Lower lobe of right lung (tissue), 2 donors: ENCODE data around the gene ACSM2A. TPM values are rescaled to one million over a fixed set of nuclear protein-coding genes. Genes with fewer than 3 reads are reported as not detected.
"Not testable (repeated sequence)": the region's sequence is repeated elsewhere in the genome, so short reads cannot be mapped to it uniquely, and the experiment has no call there.

ENCODE experiments used
- ATAC-seq, 2 donors: fragments of 200-7000 bp; cut with Tn5 transposase; one replicate each; pipeline ENCODE4 v1.9.1; 2020 to 2022; ENCODE audit warnings: mild to moderate bottlenecking in 2 of 2, moderate library complexity in 2 of 2
- DNase-seq: peaks from one replicate; pipeline ENCODE4 v3.0.0-alpha.2; 2020
- H3K27ac ChIP-seq: fragments of 200-600 bp; one replicate; pipeline ENCODE4 v1.8.0; 2022
- H3K27me3 ChIP-seq: fragments of 200-600 bp; one replicate; pipeline ENCODE4 v1.8.0; 2022; ENCODE audit warnings: low read depth
- H3K36me3 ChIP-seq: fragments of 200-600 bp; one replicate; pipeline ENCODE4 v1.8.0; 2022; ENCODE audit warnings: mild to moderate bottlenecking
- H3K4me1 ChIP-seq: fragments of 200-600 bp; one replicate; pipeline ENCODE4 v1.8.0; 2022
- H3K4me3 ChIP-seq: fragments of 200-600 bp; one replicate; pipeline ENCODE4 v1.8.0; 2022; ENCODE audit warnings: mild to moderate bottlenecking
- H3K9me3 ChIP-seq: fragments of 200-600 bp; one replicate; pipeline ENCODE4 v1.8.0; 2022
- intact Hi-C: fragments of 100-400 bp; cut with DNase I; formaldehyde crosslinking; loops from one replicate; pipeline ENCODE4 v1.11.0; 2022
- long read RNA-seq: library from polyadenylated mRNA; unstranded; transcript quantifications from one replicate; pipeline ENCODE4 v2.0.0, GENCODE V29; 2021
- total RNA-seq: library from RNA; stranded (reverse); fragmentation: NEBNext Ultra II Directional; extraction: Animal tissue kit (Norgen Biotek cat#: 25700); gene quantifications from one replicate; pipeline ENCODE4 v1.2.1, GENCODE V29; 2021
- TF ChIP-seq, protein P1 (sequence below): fragments of 200-600 bp; IDR thresholded peaks from one replicate; pipeline ENCODE4 v1.8.0; 2022; ENCODE audit warnings: antibody characterized with exemption, mild to moderate bottlenecking
- donor health status: DM: no; HTN: yes; CAD: no; lungs with severe emphysema.

The ACSM2A gene, protein sequence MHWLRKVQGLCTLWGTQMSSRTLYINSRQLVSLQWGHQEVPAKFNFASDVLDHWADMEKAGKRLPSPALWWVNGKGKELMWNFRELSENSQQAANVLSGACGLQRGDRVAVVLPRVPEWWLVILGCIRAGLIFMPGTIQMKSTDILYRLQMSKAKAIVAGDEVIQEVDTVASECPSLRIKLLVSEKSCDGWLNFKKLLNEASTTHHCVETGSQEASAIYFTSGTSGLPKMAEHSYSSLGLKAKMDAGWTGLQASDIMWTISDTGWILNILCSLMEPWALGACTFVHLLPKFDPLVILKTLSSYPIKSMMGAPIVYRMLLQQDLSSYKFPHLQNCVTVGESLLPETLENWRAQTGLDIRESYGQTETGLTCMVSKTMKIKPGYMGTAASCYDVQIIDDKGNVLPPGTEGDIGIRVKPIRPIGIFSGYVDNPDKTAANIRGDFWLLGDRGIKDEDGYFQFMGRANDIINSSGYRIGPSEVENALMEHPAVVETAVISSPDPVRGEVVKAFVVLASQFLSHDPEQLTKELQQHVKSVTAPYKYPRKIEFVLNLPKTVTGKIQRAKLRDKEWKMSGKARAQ
- total RNA-seq, result not detected
- long read RNA-seq, result 0 reads

DNA sequence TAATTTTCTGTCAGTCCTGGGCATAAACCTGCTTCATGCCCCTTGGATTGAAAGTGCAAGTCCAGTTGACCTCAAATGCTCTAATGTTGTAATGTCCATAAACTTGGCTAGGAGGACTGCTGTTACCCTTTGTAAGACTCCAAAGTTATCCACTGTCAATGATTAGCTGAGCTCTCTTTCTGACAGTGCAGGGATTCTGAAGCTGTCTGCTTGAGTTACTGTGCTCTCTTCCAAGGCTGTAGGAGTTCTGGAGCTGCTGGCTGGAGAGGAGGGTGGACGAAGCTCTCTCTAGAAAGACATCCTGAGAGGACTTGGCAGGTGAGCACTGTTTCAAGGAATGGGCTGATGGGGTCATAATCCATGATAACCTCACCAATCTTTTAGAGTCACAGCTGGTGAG, at the start of gene ACSM2A:
Gene ACSM2A, plus strand, starts transcription at position 158 of the 400 bp plus-strand sequence. CDS start 8,594 bp downstream, outside the sequence.
- H3K27ac ChIP-seq, ATAC-seq, intact Hi-C loops: not testable (repeated sequence)

DNA sequence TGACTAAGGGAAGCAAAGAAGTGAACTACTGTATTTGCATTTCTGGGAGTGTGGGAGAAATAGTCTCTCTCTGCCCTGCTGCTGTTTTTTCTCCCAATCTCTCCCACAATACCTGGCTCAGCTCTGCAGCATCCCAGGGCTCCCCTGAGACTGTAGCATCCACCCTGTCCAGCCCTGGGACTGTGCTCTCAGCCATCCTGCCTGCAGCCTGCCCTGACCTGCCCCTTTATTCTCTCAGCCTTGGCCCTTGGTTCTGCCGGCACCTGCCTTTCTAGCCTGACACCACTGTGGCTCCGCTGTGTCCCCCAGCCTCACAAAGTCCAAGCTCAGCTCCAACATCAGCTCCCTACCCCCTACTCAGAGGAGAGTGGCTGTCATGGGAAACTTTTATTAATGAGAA, 48.7 kb upstream of the ACSM2A start:
- no peak overlapping the region for H3K4me3 ChIP-seq
- no peak for DNase-seq
- no peaks in the 10 kb centered on the region for H3K27me3 ChIP-seq
- TF ChIP-seq, protein P1, sequence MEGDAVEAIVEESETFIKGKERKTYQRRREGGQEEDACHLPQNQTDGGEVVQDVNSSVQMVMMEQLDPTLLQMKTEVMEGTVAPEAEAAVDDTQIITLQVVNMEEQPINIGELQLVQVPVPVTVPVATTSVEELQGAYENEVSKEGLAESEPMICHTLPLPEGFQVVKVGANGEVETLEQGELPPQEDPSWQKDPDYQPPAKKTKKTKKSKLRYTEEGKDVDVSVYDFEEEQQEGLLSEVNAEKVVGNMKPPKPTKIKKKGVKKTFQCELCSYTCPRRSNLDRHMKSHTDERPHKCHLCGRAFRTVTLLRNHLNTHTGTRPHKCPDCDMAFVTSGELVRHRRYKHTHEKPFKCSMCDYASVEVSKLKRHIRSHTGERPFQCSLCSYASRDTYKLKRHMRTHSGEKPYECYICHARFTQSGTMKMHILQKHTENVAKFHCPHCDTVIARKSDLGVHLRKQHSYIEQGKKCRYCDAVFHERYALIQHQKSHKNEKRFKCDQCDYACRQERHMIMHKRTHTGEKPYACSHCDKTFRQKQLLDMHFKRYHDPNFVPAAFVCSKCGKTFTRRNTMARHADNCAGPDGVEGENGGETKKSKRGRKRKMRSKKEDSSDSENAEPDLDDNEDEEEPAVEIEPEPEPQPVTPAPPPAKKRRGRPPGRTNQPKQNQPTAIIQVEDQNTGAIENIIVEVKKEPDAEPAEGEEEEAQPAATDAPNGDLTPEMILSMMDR, result no peak
- H3K27ac ChIP-seq, result no peak overlapping the region
- H3K36me3 ChIP-seq, result no peaks in the 10 kb centered on the region
- intact Hi-C loops, result no loop called here
- ATAC-seq, result no peak
- H3K9me3 ChIP-seq, result no peaks in the 10 kb centered on the region
- H3K4me1 ChIP-seq, result no peaks in the 10 kb centered on the region

More for the DNA sequence above, at the start of gene ACSM2A:
- H3K4me3 ChIP-seq, H3K36me3 ChIP-seq, DNase-seq, H3K4me1 ChIP-seq, H3K9me3 ChIP-seq, H3K27me3 ChIP-seq: not testable (repeated sequence)

DNA sequence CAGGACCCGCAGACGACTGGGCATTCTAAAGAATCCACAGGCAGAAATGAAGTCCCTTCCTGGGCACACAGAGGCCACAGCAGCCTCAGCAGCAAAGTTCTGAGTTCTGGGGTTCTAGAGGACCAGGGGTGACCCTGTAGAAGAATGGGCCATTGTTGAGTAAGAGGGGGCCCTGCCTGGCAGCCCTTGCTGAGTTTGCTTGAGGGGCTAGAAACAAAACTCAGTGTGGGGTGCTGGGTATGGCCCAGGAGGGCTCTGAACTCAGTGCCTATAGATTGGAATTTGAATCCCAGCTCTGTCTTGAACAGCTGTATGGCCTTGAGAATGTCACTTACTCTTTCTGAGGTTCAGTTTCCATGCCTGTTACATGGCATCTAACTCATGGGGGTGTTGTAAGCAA, 46.7 kb upstream of the ACSM2A start, which contains the start of gene PDILT:
Gene PDILT, minus strand, starts transcription at position 101 of the 400 bp plus-strand sequence. CDS start 5,437 bp downstream, outside the sequence.
- intact Hi-C loops, result no loop called here
- no peaks in the 10 kb centered on the region for H3K9me3 ChIP-seq
- no peaks in the 10 kb centered on the region for H3K36me3 ChIP-seq
- DNase-seq, result no peak
- H3K27me3 ChIP-seq, result no peaks in the 10 kb centered on the region
- no peak for ATAC-seq
- no peak within 1 kb of the TSS for H3K27ac ChIP-seq
- TF ChIP-seq, protein P1, result no peak
- no peak within 1 kb of the TSS for H3K4me3 ChIP-seq
- no peaks in the 10 kb centered on the region for H3K4me1 ChIP-seq

DNA sequence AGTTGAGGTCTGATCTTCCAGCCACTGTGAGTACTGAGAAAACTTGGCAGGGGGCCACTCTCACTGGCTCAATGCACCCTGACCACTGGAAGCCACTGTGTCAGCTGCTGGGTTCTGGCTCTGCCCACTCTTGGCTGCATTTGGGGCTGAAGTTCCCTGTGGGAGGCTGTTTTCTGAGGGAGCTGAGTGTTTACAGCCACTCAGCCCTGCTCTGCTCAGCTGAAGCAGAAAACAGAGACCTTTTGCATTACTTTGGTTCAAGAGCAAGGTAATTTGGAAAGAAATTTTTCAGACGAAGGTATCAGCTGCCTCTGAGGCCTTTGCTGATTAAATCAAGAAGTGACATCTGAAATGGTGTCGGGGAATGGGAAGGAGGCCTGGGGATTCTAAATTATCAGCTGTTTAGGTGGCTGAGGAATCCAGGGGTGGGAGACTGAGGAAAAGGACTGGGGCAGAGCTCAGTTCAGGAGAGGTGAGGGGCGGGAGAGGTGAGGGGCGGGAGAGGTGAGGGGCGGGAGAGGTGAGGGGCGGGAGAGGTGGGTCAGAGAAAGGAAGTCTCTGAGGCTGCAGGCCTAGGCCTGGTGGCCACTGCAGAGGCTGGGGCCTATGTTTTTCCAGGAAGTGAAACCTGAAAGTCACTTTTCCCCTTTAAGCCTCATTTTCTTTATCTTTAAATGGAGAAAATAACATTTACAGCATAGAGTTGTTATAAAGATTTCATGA, 41.8 kb upstream of the ACSM2A start, which contains the start of gene ACSM5:
Gene ACSM5, plus strand, starts transcription at position 137 of the 723 bp plus-strand sequence. CDS start 1,951 bp downstream, outside the sequence.
- DNase-seq, result no peak
- intact Hi-C loops, result no loop called here
- Histone ChIP-seq H3K27ac (peak within 1 kb of the TSS; percentile 58), H3K27me3 (no peaks in the 10 kb centered on the region), H3K9me3 (no peaks in the 10 kb centered on the region), H3K4me1 (no peaks in the 10 kb centered on the region), H3K4me3 (no peak within 1 kb of the TSS), H3K36me3 (no peaks in the 10 kb centered on the region)
- TF ChIP-seq, protein P1, result no peak
- peak; percentile 50 to 59 for ATAC-seq

DNA sequence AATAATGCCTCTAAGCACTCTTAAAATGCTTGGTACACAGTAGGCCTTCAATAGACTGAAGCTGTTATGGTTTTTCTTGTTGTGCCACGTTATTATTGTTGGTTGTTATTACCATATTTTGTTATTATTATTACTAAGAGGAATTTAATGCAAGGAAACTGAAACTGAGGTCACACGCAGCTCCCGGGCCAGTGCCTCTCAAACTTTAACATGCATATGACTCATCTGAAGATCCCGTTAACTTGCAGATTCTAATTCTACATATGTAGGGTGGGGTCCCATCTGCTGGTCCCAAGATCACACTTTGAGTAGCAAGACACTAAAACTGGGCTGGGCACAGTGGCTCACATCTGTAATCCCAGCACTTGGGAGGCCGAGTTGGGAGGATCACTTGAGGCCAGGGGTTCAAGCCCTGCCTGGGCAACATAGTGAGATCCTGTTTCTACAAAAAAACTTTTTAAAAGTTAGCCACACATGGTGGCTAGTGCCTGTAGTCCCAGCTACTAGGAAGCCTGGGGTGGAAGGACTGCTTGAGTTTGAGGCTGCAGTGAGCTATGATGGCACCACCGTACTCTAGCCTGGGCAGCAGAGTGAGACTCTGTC, 41.1 kb upstream of the ACSM2A start:
- H3K4me1 ChIP-seq, result no peaks in the 10 kb centered on the region
- H3K27ac ChIP-seq, result peak overlapping the region; percentile 27
- no peak for DNase-seq
- TF ChIP-seq, protein P1, result no peak
- intact Hi-C loops, result no loop called here
- H3K4me3 ChIP-seq, result no peak overlapping the region
- H3K9me3 ChIP-seq, result no peaks in the 10 kb centered on the region
- no peaks in the 10 kb centered on the region for H3K27me3 ChIP-seq
- H3K36me3 ChIP-seq, result no peaks in the 10 kb centered on the region
- peak in 1 of 2 donors; percentile 56 for ATAC-seq
